HepG2 (cell line): Measurements from ENCODE around the gene SPAG7. TPM values are rescaled to one million over a fixed set of nuclear protein-coding genes. Genes with fewer than 3 reads are reported as not detected.

Source experiments
- BATF2 ChIP-seq: sonication (generic); formaldehyde crosslinking; IDR thresholded peaks from 2 replicates; pipeline ENCODE4 v1.8.0; 2022; ENCODE audit warnings: mild to moderate bottlenecking, missing genetic modification reagents, moderate library complexity
- CCDC6 ChIP-seq: sonication (generic); formaldehyde crosslinking; IDR thresholded peaks from 2 replicates; pipeline ENCODE4 v1.8.1; 2022; ENCODE audit warnings: mild to moderate bottlenecking, missing genetic modification reagents, moderate library complexity
- HDAC6 ChIP-seq: fragments of 200-600 bp; sonication (generic); IDR thresholded peaks from 2 replicates; pipeline ENCODE4 v1.7.0; 2017; ENCODE audit warnings: mild to moderate bottlenecking, antibody characterized with exemption, low read length, low read depth
- HNF1B ChIP-seq: sonication (generic); formaldehyde crosslinking; IDR thresholded peaks from 2 replicates; pipeline ENCODE4 v1.5.1; 2020; ENCODE audit warnings: mild to moderate bottlenecking, moderate library complexity, missing genetic modification reagents
- HOXA9 ChIP-seq: sonication (generic); formaldehyde crosslinking; IDR thresholded peaks from 2 replicates; pipeline ENCODE4 v1.8.1; 2022; ENCODE audit warnings: missing genetic modification reagents, mild to moderate bottlenecking, moderate library complexity, borderline replicate concordance
- IRF9 ChIP-seq: sonication (generic); formaldehyde crosslinking; IDR thresholded peaks from 2 replicates; pipeline ENCODE4 v1.8.0; 2022; ENCODE audit warnings: missing genetic modification reagents, mild to moderate bottlenecking, borderline replicate concordance
- KLF13 ChIP-seq: sonication (generic); formaldehyde crosslinking; IDR thresholded peaks from 2 replicates; pipeline ENCODE4 v1.4.0; 2020; ENCODE audit warnings: mild to moderate bottlenecking, missing genetic modification reagents
- LBX2 ChIP-seq: sonication (generic); formaldehyde crosslinking; IDR thresholded peaks from 2 replicates; pipeline ENCODE4 v1.5.0; 2020; ENCODE audit warnings: missing genetic modification reagents, mild to moderate bottlenecking, borderline replicate concordance
- PHF5A ChIP-seq: IDR thresholded peaks from one replicate; pipeline ENCODE4 v1.6.1; 2018; ENCODE audit warnings: low read depth, missing genetic modification reagents; ENCODE audit not compliant: unreplicated experiment
- PRDM4 ChIP-seq: sonication (generic); formaldehyde crosslinking; IDR thresholded peaks from 2 replicates; pipeline ENCODE4 v1.9.0; 2021; ENCODE audit warnings: missing genetic modification reagents, borderline replicate concordance
- THRA ChIP-seq: sonication (generic); formaldehyde crosslinking; IDR thresholded peaks from 2 replicates; pipeline ENCODE4 v1.4.0; 2020; ENCODE audit warnings: missing genetic modification reagents, borderline replicate concordance
- XBP1 ChIP-seq: sonication (generic); formaldehyde crosslinking; IDR thresholded peaks from 2 replicates; pipeline ENCODE4 v1.5.0; 2020; ENCODE audit warnings: missing genetic modification reagents
- ZEB1 ChIP-seq: IDR thresholded peaks from 2 replicates; pipeline ENCODE4 v1.6.1; 2012; ENCODE audit warnings: mild to moderate bottlenecking, low read depth, inconsistent platforms; ENCODE audit not compliant: insufficient replicate concordance
- ZNF17 ChIP-seq: sonication (generic); formaldehyde crosslinking; IDR thresholded peaks from 2 replicates; pipeline ENCODE4 v1.5.0; 2020; ENCODE audit warnings: mild to moderate bottlenecking, missing genetic modification reagents
- ZNF225 ChIP-seq: sonication (generic); formaldehyde crosslinking; IDR thresholded peaks from 2 replicates; pipeline ENCODE4 v1.4.0; 2020; ENCODE audit warnings: mild to moderate bottlenecking, missing genetic modification reagents
- ZNF343 ChIP-seq: sonication (generic); formaldehyde crosslinking; IDR thresholded peaks from 2 replicates; pipeline ENCODE4 v1.4.0; 2020; ENCODE audit warnings: mild to moderate bottlenecking, missing genetic modification reagents
- ZNF451 ChIP-seq: sonication (generic); formaldehyde crosslinking; IDR thresholded peaks from 2 replicates; pipeline ENCODE4 v1.5.0; 2020; ENCODE audit warnings: mild to moderate bottlenecking, missing genetic modification reagents
- ZNF510 ChIP-seq: sonication (generic); formaldehyde crosslinking; IDR thresholded peaks from 2 replicates; pipeline ENCODE4 v1.4.0; 2020; ENCODE audit warnings: low read depth, mild to moderate bottlenecking, missing genetic modification reagents
- ZNF670 ChIP-seq: sonication (generic); formaldehyde crosslinking; IDR thresholded peaks from 2 replicates; pipeline ENCODE4 v1.8.0; 2022; ENCODE audit warnings: mild to moderate bottlenecking, missing genetic modification reagents, borderline replicate concordance
- ZNF703 ChIP-seq: sonication (generic); formaldehyde crosslinking; IDR thresholded peaks from 2 replicates; pipeline ENCODE4 v1.5.1; 2020; ENCODE audit warnings: missing genetic modification reagents, mild to moderate bottlenecking, moderate library complexity, borderline replicate concordance
- ZNF713 ChIP-seq: sonication (generic); formaldehyde crosslinking; IDR thresholded peaks from 2 replicates; pipeline ENCODE4 v1.4.0; 2020; ENCODE audit warnings: mild to moderate bottlenecking, missing genetic modification reagents
- polyA plus RNA-seq, 8 experiments: library from polyadenylated mRNA; depleted of rRNA in 3 of 8; stranded (reverse) in 7 of 8; unstranded in 1 of 8; fragments of >200 nt; fragmentation: Illumina TruSeq in 4 of 8; extraction: Trizol in 4 of 8; gene quantifications; 2 replicates each; pipeline versions ENCODE4 v1.2.1 to v1.2.3, GENCODE V29; 2011 to 2016; ENCODE audit warnings: low read depth in 4 of 8, missing spikeins in 1 of 8, mixed read lengths in 1 of 8; ENCODE audit not compliant: insufficient read depth in 1 of 8
- total RNA-seq, 5 experiments: library from RNA; depleted of rRNA; stranded (reverse); fragments of >200 nt; fragmentation: Illumina TruSeq; extraction: Trizol; gene quantifications; 2 replicates each; pipeline ENCODE4 v1.2.3, GENCODE V29; 2016; ENCODE audit warnings: low read depth in 1 of 5

The SPAG7 gene
- total and polyA plus RNA-seq, 2 of the 13 experiments (the other 11 are each of a cell fraction or from before 2014, with no cell fraction given): 51.0 to 59.0 TPM

- TF ChIP-seq LBX2 (CRISPR knock-in tag): no peak; the same call in 1 of the 2 replicates
- TF ChIP-seq ZNF670 (CRISPR knock-in tag): 0 out of 2 replicates have a peak, but pooled peaks have one; percentile 46
- TF ChIP-seq ZNF343 (CRISPR knock-in tag): 0 out of 2 replicates have a peak, but pooled peaks have one; percentile 41
- no peak for TF ChIP-seq ZNF703
- peak; percentile 19; the same call in 1 of the 2 replicates for TF ChIP-seq THRA (CRISPR knock-in tag)
- TF ChIP-seq ZNF713 (CRISPR knock-in tag): no peak
- no peak for TF ChIP-seq BATF2 (CRISPR knock-in tag)
- TF ChIP-seq XBP1 (CRISPR knock-in tag): no peak
- TF ChIP-seq HNF1B (CRISPR knock-in tag): no peak
- no peak for TF ChIP-seq ZEB1
- TF ChIP-seq KLF13 (CRISPR knock-in tag): no peak
- no peak for TF ChIP-seq ZNF17
- TF ChIP-seq IRF9 (CRISPR knock-in tag): no peak
- no peak for TF ChIP-seq ZNF451 (CRISPR knock-in tag)
- no peak for TF ChIP-seq HDAC6
- TF ChIP-seq CCDC6: peak; percentile 76
- TF ChIP-seq ZNF510: 0 out of 2 replicates have a peak, but pooled peaks have one; percentile 43
- TF ChIP-seq PRDM4 (CRISPR knock-in tag): 0 out of 2 replicates have a peak, but pooled peaks have one; percentile 60
- TF ChIP-seq HOXA9 (CRISPR knock-in tag): no peak
- peak; percentile 53 for TF ChIP-seq PHF5A (CRISPR knock-in tag)
- no peak; the same call in 1 of the 2 replicates for TF ChIP-seq ZNF225 (CRISPR knock-in tag)
Observed at GRCh38 chr17:4997302-4998026, 29.8 kb upstream of the SPAG7 start, which contains the start of the genes INCA1 and KIF1C (continued).
